GM18499 (cell line): Measurements from ENCODE around the gene CFAP141.
"Not testable (repeated sequence)": the region's sequence is repeated elsewhere in the genome, so short reads cannot be mapped to it uniquely, and the experiment has no call there.

Experiments
- ATAC-seq: cut with Tn5 transposase; IDR thresholded peaks from one replicate; pipeline ENCODE4 v1.9.1; 2021; ENCODE audit warnings: moderate number of reproducible peaks; ENCODE audit not compliant: insufficient read depth, unreplicated experiment

The CFAP141 gene

DNA sequence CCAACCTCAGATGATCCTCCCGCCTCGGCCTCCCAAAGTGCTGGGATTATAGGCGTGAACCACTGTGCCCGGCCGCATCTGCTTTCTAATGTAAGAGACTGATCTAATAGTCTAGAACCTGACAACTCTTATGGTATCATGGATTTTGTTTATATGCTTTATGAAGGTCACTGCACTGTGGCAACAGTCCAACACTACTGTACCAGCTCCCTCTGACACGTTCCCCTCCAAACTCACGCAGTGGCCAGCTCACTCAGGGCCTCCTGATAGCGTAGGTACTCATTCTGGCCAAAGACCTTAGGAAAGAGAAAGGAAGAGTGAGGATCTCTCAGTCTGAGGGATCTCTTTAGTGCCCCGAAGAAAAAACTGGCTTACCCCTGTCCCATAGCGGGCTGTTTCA lies 6.0 kb upstream of the CFAP141 start:
- no peak for ATAC-seq

DNA sequence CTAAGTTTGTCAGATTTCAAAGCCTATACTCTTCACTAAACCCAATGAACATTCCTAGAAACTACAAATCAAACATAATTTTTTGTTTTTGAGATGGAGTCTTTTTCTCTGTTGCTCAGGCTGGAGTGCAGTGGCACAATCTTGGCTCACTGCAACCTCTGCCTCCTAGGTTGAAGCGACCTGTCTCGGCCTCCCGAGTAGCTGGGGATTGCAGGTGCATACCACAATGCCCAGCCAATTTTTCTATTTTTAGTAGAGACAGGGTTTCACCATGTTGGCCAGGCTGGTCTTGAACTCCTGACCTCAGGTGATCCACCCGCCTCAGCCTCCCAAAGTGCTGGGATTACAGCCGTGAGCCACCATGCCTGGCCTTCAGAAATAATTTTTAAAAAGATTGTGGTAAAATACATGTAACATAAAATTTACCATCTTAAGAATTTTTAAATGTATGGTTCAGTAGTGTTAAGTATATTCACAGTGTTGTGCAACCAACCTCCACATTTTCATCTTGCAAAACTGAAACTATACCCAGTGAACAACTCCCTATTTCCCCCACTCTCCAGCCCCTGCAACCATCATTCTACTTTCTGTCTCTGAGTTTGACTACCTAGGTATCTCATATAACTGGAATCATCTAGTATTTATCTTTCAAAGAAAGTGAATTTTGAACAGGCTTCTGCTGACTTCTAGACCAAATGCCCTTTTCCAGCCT lies 2.7 kb upstream of the CFAP141 start:
- no peak for ATAC-seq

DNA sequence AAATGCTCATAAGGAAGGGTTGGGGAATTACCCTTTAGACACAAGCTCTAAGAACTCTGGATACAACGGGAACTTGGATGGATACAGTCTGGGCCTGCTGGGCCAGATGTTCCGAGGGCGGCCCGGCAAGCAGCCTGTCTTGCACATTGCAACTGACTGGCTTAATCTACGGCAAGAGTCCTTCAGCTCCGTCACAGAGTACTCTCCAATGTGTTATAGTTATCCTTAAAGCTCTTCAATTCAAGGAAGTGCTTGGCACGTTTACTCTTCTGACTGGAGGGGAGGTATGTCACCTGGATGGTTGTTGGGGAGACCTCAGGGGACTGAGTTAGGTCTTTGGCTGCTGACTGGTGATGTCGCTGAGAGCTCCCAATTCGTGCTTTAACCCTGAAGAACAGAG lies 1.1 kb upstream of the CFAP141 start:
- no peak for ATAC-seq

DNA sequence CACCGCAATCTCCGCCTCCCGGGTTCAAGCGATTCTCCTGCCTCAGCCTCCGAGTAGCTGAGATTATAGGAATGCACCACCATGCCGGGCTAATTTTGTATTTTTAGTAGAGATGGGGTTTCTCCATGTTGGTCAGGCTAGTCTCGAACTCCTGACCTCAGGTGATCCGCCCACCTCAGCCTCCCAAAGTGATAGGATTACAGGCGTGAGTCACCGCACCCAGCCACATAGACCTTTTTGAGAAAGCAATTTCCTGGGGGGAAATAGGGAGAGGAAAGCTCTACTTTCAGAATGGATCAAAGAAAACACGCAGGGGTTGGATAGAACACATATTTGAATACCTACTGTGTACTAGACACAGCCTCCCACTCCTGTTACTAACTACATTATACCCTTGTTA lies 355 bp downstream of the CFAP141 start:
- ATAC-seq = not testable (repeated sequence)

DNA sequence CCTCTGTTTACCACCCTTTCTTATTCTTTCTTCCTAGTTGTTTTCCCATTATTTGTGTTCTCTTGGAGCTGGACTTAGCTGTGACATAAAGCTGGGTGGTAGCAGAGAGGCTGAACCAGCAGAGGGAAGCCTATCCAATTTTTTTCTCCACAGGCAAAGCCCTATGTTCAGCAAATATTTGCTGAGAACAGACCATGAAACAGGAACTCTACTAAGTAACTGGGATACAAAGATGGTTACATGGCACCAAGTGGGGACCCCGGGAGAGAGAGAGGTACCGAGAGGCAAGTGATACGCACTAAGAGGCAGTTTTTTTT lies 6.6 kb downstream of the CFAP141 start:
- ATAC-seq = no peak

DNA sequence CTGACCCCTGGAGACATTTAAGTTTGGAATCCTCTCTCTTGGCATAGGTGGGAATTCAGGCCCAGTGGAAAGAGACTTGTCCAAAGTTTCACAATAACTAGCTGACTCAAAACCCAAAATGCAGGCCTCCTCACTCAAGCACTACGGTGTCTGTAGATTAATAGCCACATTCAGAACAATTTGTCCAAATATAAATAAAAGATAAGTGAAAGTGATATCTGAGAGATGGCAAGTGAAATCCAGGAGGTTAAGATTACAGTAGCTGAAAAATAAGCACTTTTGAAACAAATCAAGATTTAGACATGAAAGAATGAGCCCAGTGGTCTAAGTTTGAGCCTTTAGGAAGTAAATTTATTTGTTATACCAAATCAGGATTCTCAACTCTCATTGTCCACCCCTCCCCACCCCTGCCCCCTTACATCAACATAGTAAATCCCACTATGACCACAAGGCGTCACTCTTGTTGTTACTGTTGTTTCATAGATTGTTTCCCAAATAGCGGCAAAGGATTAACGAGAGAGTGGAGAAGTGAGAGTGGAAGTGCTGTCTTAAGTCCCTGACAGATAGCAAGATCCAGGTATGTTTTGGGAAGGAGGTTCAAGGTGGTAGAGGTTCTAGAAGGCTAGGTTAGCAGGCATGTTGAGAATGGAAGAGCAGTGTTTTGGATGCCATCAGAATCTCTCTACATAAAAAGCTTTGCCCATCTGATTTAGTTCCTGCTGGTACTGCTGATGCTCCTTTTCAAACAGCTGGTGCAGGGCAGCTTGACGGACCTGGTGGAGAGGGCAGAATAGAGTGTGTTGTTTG lies 7.2 kb downstream of the CFAP141 start:
- ATAC-seq = no peak

DNA sequence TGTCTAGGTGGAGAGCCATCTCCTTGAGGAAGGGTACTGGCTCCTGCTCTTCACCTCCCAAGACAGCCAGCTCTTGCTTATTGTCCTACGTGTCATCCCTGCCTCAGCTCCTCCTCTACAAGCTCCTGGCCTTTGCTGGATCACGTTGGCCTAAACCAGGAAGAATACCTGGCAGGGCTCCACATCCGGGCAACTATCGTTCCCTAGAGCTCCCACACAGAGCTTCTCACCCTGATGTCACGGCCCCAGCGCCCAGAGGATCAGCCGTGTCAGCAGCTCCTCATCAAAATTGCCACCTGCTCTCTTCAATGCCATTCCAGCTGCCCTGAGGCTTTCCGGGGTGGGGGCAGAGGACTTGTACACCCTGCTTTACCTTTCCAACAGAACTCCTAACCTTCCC lies 12.3 kb downstream of the CFAP141 start:
- no peak for ATAC-seq

DNA sequence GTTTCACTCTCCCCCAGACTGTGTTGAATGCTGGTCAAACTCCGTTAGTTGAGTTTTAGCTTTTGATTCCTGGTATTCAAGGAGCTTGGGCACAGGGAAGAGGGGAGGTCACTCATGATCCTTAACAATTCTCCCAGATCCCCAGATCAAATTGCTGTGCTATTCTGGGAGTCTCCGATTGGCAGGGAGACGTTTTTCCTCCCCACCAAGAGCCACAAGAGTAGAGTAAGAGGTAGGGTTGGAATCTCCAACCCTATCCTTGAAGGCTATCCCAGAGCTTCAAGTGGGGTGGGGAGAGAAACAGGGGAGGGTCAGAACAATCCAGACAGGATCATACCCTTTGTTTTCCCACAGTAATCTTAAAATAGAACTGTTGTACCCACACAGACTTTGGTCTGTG lies 13.7 kb downstream of the CFAP141 start:
- no peak for ATAC-seq

DNA sequence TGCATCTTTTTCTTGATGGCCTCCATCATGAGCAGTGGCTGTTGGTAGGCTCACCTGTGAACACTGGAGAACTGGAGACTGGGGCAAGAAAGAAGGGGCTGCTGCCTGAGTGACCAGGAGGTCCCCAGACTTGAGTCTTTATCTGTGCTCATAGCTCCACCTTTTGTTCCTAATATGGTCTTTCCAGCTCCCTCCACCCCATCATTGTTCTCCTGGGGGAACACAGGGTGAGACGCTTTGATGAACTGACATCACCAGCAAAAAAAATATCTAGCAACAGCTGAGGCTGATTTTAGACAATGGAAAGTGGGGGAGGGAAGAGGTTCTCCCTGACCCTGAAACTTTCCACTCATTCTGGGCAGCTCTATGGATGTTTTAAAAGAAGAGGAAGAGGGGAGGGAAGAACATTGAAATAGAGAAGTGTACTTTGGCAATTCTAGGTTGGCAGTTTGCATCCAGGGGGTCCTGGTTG lies 14.1 kb downstream of the CFAP141 start, which contains the start of gene TPM3:
Gene TPM3 (minus strand): TSS at position 111 of the 472 bp plus-strand sequence. CDS start 82 bp downstream, at position 29.
- no peak for ATAC-seq

DNA sequence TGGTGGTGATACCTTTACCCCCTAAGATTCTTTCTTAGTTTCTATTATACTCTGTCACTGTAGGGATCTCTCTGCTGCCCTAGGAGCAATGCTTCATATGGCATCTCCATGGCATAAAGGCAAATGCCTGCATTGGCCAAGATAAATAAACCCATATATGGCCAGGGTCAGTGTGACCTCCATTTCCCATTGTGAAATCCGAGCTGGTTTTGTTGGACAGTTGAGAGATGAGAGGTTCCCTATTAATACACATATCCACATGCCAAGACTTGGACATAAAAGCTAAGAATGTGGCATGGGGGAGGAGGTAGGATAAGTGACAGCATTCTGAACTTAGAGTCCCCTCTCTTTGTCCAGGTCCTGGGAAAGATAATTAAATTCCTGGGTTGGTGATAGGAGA lies 15.6 kb downstream of the CFAP141 start:
- ATAC-seq = no peak

DNA sequence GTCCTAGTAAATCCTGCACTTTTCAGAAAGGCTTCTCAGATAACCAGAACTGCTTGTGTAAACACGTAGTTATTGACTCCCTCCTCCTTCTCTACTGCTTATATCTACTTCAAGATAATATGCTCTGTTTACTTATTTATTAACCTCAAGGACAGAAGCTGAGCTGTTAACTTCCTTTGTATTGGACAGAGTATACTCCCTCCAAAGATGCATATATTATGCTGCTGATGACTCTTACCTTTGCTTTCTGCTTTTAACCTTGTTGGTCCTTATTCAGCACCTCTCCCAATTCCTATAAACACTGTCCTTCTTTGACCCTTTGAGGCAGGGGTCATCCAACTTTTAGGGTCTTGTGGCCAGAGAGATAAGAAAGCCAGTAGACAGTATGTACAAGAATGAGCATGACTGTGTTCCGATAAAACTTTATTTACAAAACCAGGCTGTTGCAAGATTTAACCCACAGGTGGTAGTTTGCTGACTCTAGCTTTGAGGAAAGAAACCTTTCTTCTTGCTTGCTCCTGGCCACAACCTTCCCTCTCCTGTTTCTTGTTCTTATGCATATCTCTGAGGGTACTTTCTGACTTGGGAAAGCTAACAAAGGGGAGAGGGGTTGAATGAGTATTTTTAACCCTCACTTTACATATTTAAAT lies 19.2 kb downstream of the CFAP141 start:
- ATAC-seq = no peak

DNA sequence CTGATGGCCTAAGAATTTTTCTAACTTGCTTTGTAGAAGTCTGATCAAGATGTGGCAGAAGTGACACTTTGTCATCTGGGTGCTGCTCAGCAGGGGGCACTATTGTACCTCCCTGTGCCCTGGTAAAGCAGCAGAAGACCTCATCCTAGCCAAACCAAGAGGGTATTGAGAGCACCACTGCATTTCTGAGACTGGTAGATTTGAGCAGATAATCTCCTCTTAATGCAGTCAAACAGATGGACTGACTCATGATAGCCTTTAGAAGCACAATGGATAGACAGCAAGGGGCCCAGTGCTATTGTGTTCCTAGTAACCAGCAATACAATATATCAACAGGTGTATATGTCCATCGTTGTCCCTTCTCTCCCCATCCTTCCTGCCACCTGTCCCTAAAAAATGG lies 20.0 kb downstream of the CFAP141 start:
- ATAC-seq = no peak

DNA sequence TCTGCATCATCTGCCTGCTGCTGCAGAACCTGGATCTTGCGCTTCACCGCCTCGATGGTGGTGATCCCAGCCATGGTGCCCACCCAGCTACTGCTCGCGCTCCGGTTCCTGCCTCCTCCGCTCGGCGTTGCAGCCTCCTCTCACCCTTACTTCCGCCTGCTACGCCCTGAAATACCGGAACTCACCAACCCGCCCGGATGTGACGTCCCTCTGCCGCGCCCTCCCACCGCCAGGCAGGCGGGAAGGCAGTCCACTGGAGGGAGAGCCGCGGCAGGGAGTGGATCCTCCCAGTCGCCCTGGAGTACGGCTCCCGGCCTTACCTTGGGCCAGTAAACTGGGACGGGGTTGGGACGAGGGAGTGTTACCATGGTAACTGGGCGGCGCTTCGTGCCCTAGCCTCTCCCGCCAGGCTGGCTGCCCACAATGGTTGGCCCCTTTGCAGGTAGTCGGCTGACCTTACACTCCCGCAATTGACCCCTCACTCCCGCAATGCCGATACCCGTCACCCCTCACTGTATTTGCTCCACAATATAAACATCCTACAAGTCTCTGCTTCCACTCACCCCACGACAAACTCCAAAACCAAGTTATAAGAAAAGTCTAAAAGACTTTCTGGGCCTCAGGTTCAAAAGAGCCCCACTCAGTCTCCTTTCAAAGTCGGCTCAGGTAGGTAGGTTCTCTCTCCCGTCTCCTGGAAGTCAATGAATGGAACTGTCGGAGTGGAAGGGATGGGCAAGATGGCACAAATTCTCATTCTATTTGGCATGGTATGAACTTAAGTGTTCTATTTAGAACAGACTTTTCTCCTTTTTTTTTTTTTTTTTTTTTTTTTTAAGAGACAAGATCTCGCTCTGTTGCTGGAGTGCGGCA lies 22.9 kb downstream of the CFAP141 start:
- peak; percentile 33 for ATAC-seq

DNA sequence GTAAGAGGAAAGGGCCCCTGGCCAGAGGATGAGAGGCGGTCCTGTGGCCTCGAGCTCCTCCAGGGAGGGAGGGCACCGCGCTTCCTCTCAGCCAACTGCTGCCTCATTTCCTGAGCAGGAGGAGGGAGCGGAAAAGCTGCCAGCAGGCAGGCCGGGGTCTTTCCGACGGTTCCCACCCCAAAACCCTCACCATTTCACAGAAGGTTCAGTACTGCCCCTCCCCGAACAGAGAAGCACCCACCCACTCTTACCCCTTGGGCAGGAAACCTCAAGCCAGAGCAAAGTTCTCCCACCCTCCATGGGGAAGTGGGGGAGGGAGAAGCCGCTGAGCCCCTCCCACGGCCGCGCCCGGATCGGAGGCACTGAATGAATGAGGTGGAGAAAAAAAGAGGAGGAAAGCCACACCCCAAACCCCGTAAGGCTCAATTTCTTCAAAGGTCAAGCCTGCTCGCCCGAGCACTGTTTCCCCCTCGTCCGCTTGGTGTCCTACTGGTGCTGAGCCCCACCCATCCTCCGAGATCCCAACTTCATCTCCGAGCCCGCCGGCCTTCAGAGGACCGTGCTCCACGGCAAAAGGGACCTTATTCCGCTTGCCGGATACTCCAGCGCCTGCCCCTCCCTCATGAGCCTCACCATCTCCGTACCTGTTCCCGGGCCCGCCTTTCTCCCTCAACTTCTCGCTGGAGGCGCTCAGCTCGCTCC lies 23.6 kb downstream of the CFAP141 start:
- ATAC-seq = peak; percentile 20

DNA sequence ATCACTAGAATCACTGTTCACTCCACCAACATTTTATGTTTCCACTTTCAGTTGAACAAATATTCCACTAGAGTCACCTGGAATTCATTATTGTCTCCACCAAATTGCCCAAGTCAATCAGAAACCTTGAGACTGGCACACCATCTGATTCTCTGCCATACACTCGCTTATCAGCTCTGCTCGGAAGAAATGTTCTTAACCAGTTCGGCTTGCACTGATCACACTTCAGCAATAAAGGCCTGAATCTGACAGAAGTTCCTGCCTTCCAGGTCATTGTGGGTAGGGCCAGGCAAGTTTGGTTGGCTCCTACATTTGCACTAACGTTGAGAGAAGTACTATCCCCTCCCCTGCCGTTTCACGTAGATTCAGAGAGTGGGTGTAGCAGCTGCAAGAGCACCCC lies 24.2 kb downstream of the CFAP141 start:
- ATAC-seq = no peak

DNA sequence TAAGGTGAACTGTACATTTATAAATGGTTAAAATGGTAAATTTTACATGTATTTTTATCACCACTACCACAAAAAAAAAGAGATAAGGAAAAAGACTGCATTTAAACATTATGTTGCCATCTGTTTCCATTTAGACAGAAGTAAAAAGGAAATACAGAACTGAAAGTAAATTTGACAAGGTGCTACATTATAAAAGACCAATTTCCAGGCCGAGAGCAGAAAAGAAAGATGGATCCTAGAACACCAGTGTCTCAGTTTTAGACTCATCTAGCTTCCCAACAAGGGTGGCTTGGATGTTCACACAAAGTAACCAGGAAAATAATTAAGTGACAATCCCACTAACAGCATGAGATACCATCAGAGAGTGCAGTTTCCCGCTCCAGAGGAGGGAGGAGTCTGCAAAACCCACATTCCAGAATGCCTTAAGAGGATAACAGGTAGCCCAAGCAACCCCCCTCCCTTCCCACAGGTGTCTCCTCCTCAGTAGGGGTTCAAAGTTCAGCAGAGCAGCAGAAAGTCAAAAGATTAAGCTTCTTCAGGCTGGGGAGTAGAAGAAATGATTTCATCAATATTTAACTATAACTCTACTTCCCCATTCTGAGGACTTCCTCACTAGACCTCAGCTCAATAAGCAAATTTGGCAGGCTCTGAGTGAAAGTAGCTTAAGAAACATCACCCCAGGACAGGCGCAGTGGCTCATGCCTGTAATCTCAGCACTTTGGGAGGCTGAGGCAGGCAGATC lies 26.0 kb downstream of the CFAP141 start:
- no peak for ATAC-seq

DNA sequence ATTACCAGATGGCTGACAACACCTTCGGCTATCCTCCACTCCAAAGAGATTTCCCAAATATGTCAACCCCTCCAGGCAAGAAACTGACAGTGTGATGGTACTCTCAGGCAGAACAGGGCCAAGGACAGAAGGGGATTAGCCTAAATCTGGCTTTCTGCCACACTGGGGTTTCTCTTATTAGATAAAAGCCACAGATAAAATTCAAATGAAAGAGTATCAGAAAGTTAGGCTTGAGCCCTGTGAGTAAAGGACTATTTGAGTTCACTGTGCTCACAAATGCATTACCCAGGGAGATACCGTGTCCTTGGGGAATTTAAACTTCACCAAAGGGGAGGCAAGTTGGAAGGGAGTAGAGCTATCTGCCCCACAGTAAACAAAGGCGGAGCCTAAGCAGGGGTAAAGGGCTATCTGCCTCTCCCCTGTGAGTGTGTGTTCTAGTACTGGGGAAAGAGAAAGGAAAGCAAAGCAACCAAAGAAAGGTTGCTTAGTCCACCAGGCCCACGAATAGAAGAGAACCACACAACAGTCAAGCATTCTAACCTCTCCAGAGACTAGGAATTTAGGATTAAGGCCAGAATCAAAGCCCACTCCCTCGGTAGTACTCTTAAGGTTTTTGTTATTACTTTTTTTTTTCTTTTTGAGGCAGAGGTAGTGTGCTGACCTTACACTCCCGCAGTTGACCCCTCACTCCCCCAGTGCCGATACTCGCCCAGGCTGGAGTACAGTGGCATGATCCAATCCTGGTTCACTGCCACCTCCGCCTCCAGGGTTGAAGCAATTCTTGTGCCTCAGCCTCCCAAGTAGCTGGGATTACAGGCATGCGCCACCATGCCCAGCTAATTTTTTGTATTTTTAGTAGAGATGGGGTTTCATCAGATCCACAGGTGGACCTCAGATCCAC lies 27.0 kb downstream of the CFAP141 start:
- no peak for ATAC-seq

DNA sequence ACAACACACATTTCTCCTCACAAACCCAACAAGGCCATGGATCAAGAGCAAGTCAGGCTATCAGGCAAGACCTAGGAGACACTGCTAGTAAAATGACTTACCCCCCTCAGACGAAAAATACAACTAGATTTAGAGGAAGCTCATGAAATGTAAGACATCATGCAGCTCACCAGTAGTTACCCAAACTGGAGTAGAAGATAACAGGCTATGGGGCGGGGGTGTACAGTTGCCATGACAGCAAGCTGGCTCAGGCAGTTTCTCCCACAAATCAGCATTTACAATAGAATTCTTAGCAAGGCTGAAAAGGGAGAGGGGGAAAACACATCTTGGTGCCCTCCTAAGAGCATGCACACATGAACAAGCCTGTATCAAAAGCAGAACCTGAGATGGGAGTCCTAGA lies 28.1 kb downstream of the CFAP141 start:
- ATAC-seq = no peak
